IMR-90 (cell line): ENCODE results near the gene SERTAD4. TPM values are rescaled to one million over a fixed set of nuclear protein-coding genes. Genes with fewer than 3 reads are reported as not detected.

Source experiments
- ATAC-seq: fragments of 200-7000 bp; cut with Tn5 transposase; 2 replicates; pipeline ENCODE4 v1.9.1; 2020; ENCODE audit warnings: low read depth, mild to moderate bottlenecking, moderate library complexity
- BruUV-seq: library from RNA; stranded (reverse); fragments of 400-500 nt; replicated peaks from 2 replicates; lab custom pipeline; 2021; lab: Mats Ljungman, UMichigan
- CTCF ChIA-PET: fragments of 300-600 bp; formaldehyde crosslinking; extraction: SDS; loops from one replicate; lab custom pipeline; 2021; ENCODE audit warnings: antibody characterized with exemption; lab: Yijun Ruan, JAX
- POLR2A ChIA-PET: fragments of 300-600 bp; sonication (Branson Sonifier 250); formaldehyde crosslinking; loops from one replicate; lab custom pipeline; 2022; ENCODE audit warnings: antibody characterized with exemption; ENCODE audit not compliant: unreplicated experiment; lab: Charles Lee
- DNase-seq: peaks from one replicate; pipeline ENCODE4 v3.0.0; 2013
- H2AFZ ChIP-seq: replicated peaks from 2 replicates; pipeline ENCODE3; 2013; ENCODE audit warnings: low read length, mild to moderate bottlenecking; ENCODE audit not compliant: poor library complexity
- H2AK5ac ChIP-seq: 2 replicates; pipeline ENCODE4 v1.6.1; 2013; ENCODE audit warnings: low read depth, low read length, inconsistent platforms
- H2AK9ac ChIP-seq: replicated peaks from 2 replicates; pipeline ENCODE3; 2013; ENCODE audit warnings: mild to moderate bottlenecking, low read depth, low read length, moderate library complexity; ENCODE audit not compliant: poor library complexity
- H2BK120ac ChIP-seq: 2 replicates; pipeline ENCODE4 v1.6.1; 2013; ENCODE audit warnings: low read depth, low read length, inconsistent platforms
- H2BK15ac ChIP-seq: 3 replicates; pipeline ENCODE4 v1.6.1; 2013; ENCODE audit warnings: low read depth, low read length, inconsistent platforms
- H2BK20ac ChIP-seq: 2 replicates; pipeline ENCODE4 v1.6.1; 2013; ENCODE audit warnings: low read depth, mild to moderate bottlenecking, inconsistent platforms, low read length, moderate library complexity
- H2BK5ac ChIP-seq: 2 replicates; pipeline ENCODE4 v1.6.1; 2013; ENCODE audit warnings: mild to moderate bottlenecking, low read depth, low read length, inconsistent platforms; ENCODE audit not compliant: poor library complexity, severe bottlenecking
- H3K14ac ChIP-seq: replicated peaks from 2 replicates; pipeline ENCODE4 v1.6.1; 2013; ENCODE audit warnings: low read depth, low read length, inconsistent platforms
- H3K18ac ChIP-seq: 2 replicates; pipeline ENCODE4 v1.6.1; 2013; ENCODE audit warnings: low read depth, low read length, control low read depth
- H3K23ac ChIP-seq: 2 replicates; pipeline ENCODE4 v1.6.1; 2013; ENCODE audit warnings: low read depth, low read length, inconsistent platforms
- H3K27ac ChIP-seq: 2 replicates; pipeline ENCODE4 v1.5.1; 2013; ENCODE audit warnings: mild to moderate bottlenecking, control low read depth, low read length; ENCODE audit not compliant: insufficient read depth
- H3K27me3 ChIP-seq: 2 replicates; pipeline ENCODE4 v1.6.1; 2013; ENCODE audit warnings: low read length; ENCODE audit not compliant: control insufficient read depth, insufficient read depth
- H3K36me3 ChIP-seq: 2 replicates; pipeline ENCODE4 v1.6.1; 2013; ENCODE audit warnings: low read length, mixed read lengths; ENCODE audit not compliant: control insufficient read depth, insufficient read depth
- H3K4ac ChIP-seq: 2 replicates; pipeline ENCODE4 v1.6.1; 2013; ENCODE audit warnings: low read depth, low read length, inconsistent platforms
- H3K4me1 ChIP-seq: 2 replicates; pipeline ENCODE4 v1.6.1; 2013; ENCODE audit warnings: low read length, mixed read lengths; ENCODE audit not compliant: control insufficient read depth, insufficient read depth
- H3K4me2 ChIP-seq: 2 replicates; pipeline ENCODE4 v1.6.1; 2013; ENCODE audit warnings: low read depth, mild to moderate bottlenecking, control low read depth, low read length, moderate library complexity
- H3K4me3 ChIP-seq: 2 replicates; pipeline ENCODE4 v1.5.1; 2013; ENCODE audit warnings: low read depth, mild to moderate bottlenecking, control low read depth, low read length, moderate library complexity; ENCODE audit not compliant: insufficient read depth
- H3K56ac ChIP-seq: 2 replicates; pipeline ENCODE4 v1.6.1; 2013; ENCODE audit warnings: low read length, inconsistent platforms; ENCODE audit not compliant: insufficient read depth; ENCODE audit errors: extremely low read depth
- H3K79me1 ChIP-seq, 2 experiments: 2 replicates each; pipeline ENCODE4 v1.6.1; 2013; ENCODE audit warnings: low read length in 2 of 2, inconsistent platforms in 1 of 2, low read depth in 1 of 2
- H3K9ac ChIP-seq: 2 replicates; pipeline ENCODE4 v1.6.1; 2013; ENCODE audit warnings: low read depth, low read length, control low read depth
- H3K9me1 ChIP-seq: 2 replicates; pipeline ENCODE4 v1.6.1; 2013; ENCODE audit warnings: low read length, inconsistent platforms; ENCODE audit not compliant: insufficient read depth
- H3K9me3 ChIP-seq: 2 replicates; pipeline ENCODE4 v1.6.1; 2013; ENCODE audit warnings: low read length; ENCODE audit not compliant: control insufficient read depth, insufficient read depth
- H4K20me1 ChIP-seq: 2 replicates; pipeline ENCODE4 v1.6.1; 2013; ENCODE audit warnings: low read length, inconsistent platforms; ENCODE audit not compliant: insufficient read depth
- H4K5ac ChIP-seq: 2 replicates; pipeline ENCODE4 v1.6.1; 2013; ENCODE audit warnings: mild to moderate bottlenecking, low read depth, low read length, control low read depth
- H4K8ac ChIP-seq, 2 experiments: 2 replicates each; pipeline ENCODE4 v1.6.1; 2013; ENCODE audit warnings: low read depth in 2 of 2, low read length in 2 of 2, control low read depth in 1 of 2, inconsistent platforms in 1 of 2
- H4K91ac ChIP-seq: 2 replicates; pipeline ENCODE4 v1.6.1; 2013; ENCODE audit warnings: low read depth, low read length, inconsistent platforms; ENCODE audit not compliant: insufficient read depth
- BHLHE40 ChIP-seq: fragments of 150-350 bp; IDR thresholded peaks from 2 replicates; pipeline ENCODE4 v1.6.1; 2016; ENCODE audit warnings: mild to moderate bottlenecking, low read depth, low read length
- CEBPB ChIP-seq: IDR thresholded peaks from 2 replicates; pipeline ENCODE4 v1.6.1; 2012; ENCODE audit warnings: low read depth, low read length, improper control_type of control experiment
- CHD1 ChIP-seq: IDR thresholded peaks from 2 replicates; pipeline ENCODE4 v1.6.1; 2012; ENCODE audit warnings: low read depth, low read length, improper control_type of control experiment
- FOS ChIP-seq: fragments of 150-350 bp; IDR thresholded peaks from 2 replicates; pipeline ENCODE4 v1.6.1; 2016; ENCODE audit warnings: low read depth, low read length
- MAFK ChIP-seq: IDR thresholded peaks from 2 replicates; pipeline ENCODE4 v1.6.1; 2012; ENCODE audit warnings: low read depth, low read length, improper control_type of control experiment
- MAZ ChIP-seq: IDR thresholded peaks from 2 replicates; pipeline ENCODE4 v1.6.1; 2012; ENCODE audit warnings: low read depth, mild to moderate bottlenecking, low read length, improper control_type of control experiment, moderate library complexity, borderline replicate concordance
- MXI1 ChIP-seq: IDR thresholded peaks from 2 replicates; pipeline ENCODE4 v1.6.1; 2012; ENCODE audit warnings: low read depth, mild to moderate bottlenecking, low read length, moderate library complexity, borderline replicate concordance
- NFE2L2 ChIP-seq: fragments of 150-350 bp; IDR thresholded peaks from 2 replicates; pipeline ENCODE4 v1.6.1; 2016; ENCODE audit warnings: low read depth, mild to moderate bottlenecking, low read length
- POLR2A ChIP-seq: IDR thresholded peaks from 2 replicates; pipeline ENCODE4 v1.6.1; 2012; ENCODE audit warnings: mild to moderate bottlenecking, low read depth, low read length
- RAD21 ChIP-seq: IDR thresholded peaks from 2 replicates; pipeline ENCODE4 v1.6.1; 2012; ENCODE audit warnings: low read length, improper control_type of control experiment
- RCOR1 ChIP-seq: IDR thresholded peaks from 2 replicates; pipeline ENCODE4 v1.6.1; 2012; ENCODE audit warnings: mild to moderate bottlenecking, low read length, improper control_type of control experiment; ENCODE audit not compliant: insufficient replicate concordance
- RFX5 ChIP-seq: IDR thresholded peaks from 2 replicates; pipeline ENCODE4 v1.8.0; 2012; ENCODE audit warnings: low read depth, mild to moderate bottlenecking, low read length, moderate library complexity
- SMC3 ChIP-seq: fragments of 150-350 bp; IDR thresholded peaks from 2 replicates; pipeline ENCODE4 v1.6.1; 2016; ENCODE audit warnings: low read depth, mild to moderate bottlenecking, antibody characterized with exemption, low read length, moderate library complexity
- dilution Hi-C: fragments of 300-500 bp; cut with HindIII; formaldehyde crosslinking; loops from one replicate; pipeline ENCODE4 v1.14.3; 2018; ENCODE audit warnings: low sequenced_read_pairs; ENCODE audit not compliant: unreplicated experiment
- in situ Hi-C: fragments of 300-500 bp; cut with MboI; formaldehyde crosslinking; loops from 3 replicates; pipeline ENCODE4 v1.14.3; 2019; ENCODE audit warnings: low sequenced_read_pairs, inconsistent platforms, mixed read lengths
- intact Hi-C: fragments of 100-400 bp; cut with micrococcal nuclease; formaldehyde crosslinking; loops from 2 replicates; pipeline ENCODE4 v1.10.0; 2022
- polyA plus RNA-seq, 3 experiments: library from polyadenylated mRNA; depleted of rRNA; stranded (reverse); fragments of >200 nt; gene quantifications; 2 replicates each; pipeline ENCODE4 v1.2.3, GENCODE V29; 2012; ENCODE audit warnings: low replicate concordance in 1 of 3
- total RNA-seq: library from RNA; depleted of rRNA; stranded (reverse); fragments of >200 nt; gene quantifications from 2 replicates; pipeline ENCODE4 v1.2.3, GENCODE V29; 2012
- TF ChIP-seq, protein P1 (sequence below): fragments of 150-350 bp; IDR thresholded peaks from 2 replicates; pipeline ENCODE4 v1.6.1; 2017; ENCODE audit warnings: mild to moderate bottlenecking, antibody characterized with exemption, low read length, low read depth
- TF ChIP-seq, protein P2 (sequence below): fragments of 150-350 bp; IDR thresholded peaks from 2 replicates; pipeline ENCODE4 v1.6.1; 2016; ENCODE audit warnings: low read depth, mild to moderate bottlenecking, low read length, moderate library complexity, borderline replicate concordance
- TF ChIP-seq, protein P3 (sequence below): conservative IDR thresholded peaks from 2 replicates; pipeline ENCODE4 v1.5.1; 2012; ENCODE audit warnings: mild to moderate bottlenecking, low read depth, low read length, improper control_type of control experiment

Gene SERTAD4
- total and polyA plus RNA-seq, 2 of the 4 experiments (the other 2 are of a cell fraction): under 0.01 to 0.22 TPM

DNA sequence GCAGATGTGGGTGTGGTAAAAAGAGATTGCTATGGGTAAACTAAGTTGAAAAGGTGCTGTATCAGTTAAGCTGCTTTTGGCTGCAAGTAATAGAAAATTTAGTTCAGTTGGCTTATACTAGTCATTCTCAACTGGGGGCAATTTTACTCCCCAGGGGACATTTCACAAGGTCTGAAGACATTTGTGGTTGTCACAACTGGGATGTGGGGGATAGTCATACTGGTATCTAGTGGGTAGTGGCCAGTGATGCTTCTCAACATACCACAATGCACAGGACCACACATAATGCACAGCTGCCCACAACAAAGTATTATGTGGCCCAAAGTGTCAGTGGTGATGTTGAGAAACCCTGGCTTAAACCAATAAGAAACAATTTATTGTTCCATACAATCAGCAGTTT, 31.4 kb downstream of the SERTAD4 start:
- Histone ChIP-seq H3K9me3 (no peaks in the 10 kb centered on the region), H2BK20ac (no peak overlapping the region), H2AK5ac (no peak overlapping the region), H3K9me1 (peaks cover 3% of the 10 kb centered on the region; the same call in 1 of the 2 replicates), H2AK9ac (no peak overlapping the region), H2AFZ (no peak overlapping the region), H3K27ac (no peak overlapping the region), H4K91ac (no peak overlapping the region), H3K4me1 (peaks cover 3% of the 10 kb centered on the region; the same call in 1 of the 2 replicates), H3K23ac (no peak overlapping the region), H3K4me2 (no peak overlapping the region), H3K27me3 (peaks cover 7% of the 10 kb centered on the region; the same call in 1 of the 2 replicates), H3K56ac (no peak overlapping the region), H3K4me3 (no peak overlapping the region), H4K8ac (no peak overlapping the region), H3K4ac (no peak overlapping the region), H3K18ac (no peak overlapping the region), H2BK120ac (no peak overlapping the region), H3K14ac (no peak overlapping the region), H3K9ac (no peak overlapping the region), H4K5ac (no peak overlapping the region), H2BK5ac (no peak overlapping the region), H2BK15ac (no peak overlapping the region), H4K20me1 (no peaks in the 10 kb centered on the region), H3K36me3 (no peaks in the 10 kb centered on the region), H3K79me1 (no peaks in the 10 kb centered on the region)
- dilution Hi-C loops (no loop called here), intact Hi-C loops (no loop called here), in situ Hi-C loops (no loop called here)
- POLR2A ChIA-PET: no interaction called here
- DNase-seq: no peak
- CTCF ChIA-PET: interaction anchor here (1.4 kb wide), 1 partner anchor 28 kb away, joined by 4 read pairs; no protein-coding TSS in a partner anchor
- TF ChIP-seq CHD1 (no peak), MAFK (no peak), RAD21 (no peak), RFX5 (no peak), SMC3 (no peak), MAZ (no peak), BHLHE40 (no peak), CEBPB (no peak), NFE2L2 (no peak), POLR2A (no peak), FOS (no peak), RCOR1 (no peak), MXI1 (no peak)
- TF ChIP-seq, protein P1, sequence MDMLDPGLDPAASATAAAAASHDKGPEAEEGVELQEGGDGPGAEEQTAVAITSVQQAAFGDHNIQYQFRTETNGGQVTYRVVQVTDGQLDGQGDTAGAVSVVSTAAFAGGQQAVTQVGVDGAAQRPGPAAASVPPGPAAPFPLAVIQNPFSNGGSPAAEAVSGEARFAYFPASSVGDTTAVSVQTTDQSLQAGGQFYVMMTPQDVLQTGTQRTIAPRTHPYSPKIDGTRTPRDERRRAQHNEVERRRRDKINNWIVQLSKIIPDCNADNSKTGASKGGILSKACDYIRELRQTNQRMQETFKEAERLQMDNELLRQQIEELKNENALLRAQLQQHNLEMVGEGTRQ: no peak
- TF ChIP-seq, protein P2, sequence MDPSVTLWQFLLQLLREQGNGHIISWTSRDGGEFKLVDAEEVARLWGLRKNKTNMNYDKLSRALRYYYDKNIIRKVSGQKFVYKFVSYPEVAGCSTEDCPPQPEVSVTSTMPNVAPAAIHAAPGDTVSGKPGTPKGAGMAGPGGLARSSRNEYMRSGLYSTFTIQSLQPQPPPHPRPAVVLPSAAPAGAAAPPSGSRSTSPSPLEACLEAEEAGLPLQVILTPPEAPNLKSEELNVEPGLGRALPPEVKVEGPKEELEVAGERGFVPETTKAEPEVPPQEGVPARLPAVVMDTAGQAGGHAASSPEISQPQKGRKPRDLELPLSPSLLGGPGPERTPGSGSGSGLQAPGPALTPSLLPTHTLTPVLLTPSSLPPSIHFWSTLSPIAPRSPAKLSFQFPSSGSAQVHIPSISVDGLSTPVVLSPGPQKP: no peak
- TF ChIP-seq, protein P3, sequence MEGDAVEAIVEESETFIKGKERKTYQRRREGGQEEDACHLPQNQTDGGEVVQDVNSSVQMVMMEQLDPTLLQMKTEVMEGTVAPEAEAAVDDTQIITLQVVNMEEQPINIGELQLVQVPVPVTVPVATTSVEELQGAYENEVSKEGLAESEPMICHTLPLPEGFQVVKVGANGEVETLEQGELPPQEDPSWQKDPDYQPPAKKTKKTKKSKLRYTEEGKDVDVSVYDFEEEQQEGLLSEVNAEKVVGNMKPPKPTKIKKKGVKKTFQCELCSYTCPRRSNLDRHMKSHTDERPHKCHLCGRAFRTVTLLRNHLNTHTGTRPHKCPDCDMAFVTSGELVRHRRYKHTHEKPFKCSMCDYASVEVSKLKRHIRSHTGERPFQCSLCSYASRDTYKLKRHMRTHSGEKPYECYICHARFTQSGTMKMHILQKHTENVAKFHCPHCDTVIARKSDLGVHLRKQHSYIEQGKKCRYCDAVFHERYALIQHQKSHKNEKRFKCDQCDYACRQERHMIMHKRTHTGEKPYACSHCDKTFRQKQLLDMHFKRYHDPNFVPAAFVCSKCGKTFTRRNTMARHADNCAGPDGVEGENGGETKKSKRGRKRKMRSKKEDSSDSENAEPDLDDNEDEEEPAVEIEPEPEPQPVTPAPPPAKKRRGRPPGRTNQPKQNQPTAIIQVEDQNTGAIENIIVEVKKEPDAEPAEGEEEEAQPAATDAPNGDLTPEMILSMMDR: no peak
- no TSS peak for BruUV-seq
- no peak for ATAC-seq
